ENCODE data around the gene ZCCHC14. TPM values are rescaled to one million over a fixed set of nuclear protein-coding genes. Genes with fewer than 3 reads are reported as not detected.

The ZCCHC14 gene
- total RNA-seq, 2 experiments from 2014 or later, result 0.63 to 1.5 TPM

DNA sequence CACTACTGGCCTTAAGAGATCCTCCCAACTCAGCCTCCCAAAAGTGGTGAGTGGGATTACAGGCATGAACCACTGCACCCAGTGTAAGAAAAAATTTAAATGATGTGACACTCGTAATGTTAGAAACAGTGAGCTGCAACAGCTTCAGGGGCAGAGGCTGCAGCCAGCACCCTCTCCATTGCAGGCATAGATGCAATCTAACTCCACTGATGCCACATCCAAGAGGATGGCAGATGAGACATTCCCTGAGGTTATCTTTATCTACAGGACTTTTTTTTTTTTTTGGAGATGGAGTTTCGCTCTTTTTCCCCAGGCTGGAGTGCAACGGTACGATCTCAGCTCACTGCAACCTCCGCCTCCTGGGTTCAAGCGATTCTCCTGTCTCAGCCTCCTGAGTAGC is 19.9 kb downstream of the ZCCHC14 start:
- no peaks in the 10 kb centered on the region for H3K36me3 Mint-ChIP-seq
- DNase-seq (no peak), ATAC-seq (no peak)
- CTCF ChIA-PET, result no interaction called here
- H3K4me1 Mint-ChIP-seq, result no peaks in the 10 kb centered on the region
- H3K27ac Mint-ChIP-seq, result no peak overlapping the region
- H3K9me3 Mint-ChIP-seq (ENCODE audit: low read depth), result no peaks in the 10 kb centered on the region
- peaks cover 19% of the 10 kb centered on the region for H3K27me3 Mint-ChIP-seq
- H3K4me3 Mint-ChIP-seq, result no peak overlapping the region

DNA sequence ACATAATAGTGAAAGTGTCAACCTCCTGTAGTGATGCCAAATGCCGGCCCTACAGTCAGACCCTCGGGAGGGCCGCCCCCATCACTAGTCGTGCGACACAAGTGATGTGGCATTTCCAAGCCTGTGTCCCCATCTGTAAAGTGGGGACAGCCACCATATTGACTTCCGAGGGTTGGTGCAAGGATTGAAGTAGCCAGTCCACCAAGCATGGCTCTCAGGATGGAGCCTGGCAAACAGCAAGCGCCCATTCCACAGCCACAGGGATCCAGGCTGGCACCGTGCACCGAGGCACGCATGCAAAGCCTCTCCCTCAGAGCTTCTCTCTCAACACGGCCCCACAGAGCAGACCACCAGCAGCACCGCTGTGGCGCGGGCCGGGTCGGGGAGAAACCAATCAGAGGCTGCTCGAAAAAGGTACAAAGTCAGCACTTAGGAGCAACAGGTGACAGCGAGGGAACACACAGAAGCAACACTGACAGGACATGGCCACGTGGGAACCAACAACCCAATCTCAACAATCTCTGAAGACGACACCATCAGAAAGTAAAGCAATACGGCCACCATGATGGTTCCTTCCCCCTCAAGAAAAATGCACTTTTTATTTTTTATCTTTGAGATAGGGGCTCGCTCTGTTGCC is 20.6 kb downstream of the ZCCHC14 start:
- Mint-ChIP-seq H3K27me3 (peaks cover 22% of the 10 kb centered on the region), H3K27ac (no peak overlapping the region), H3K4me3 (no peak overlapping the region), H3K4me1 (no peaks in the 10 kb centered on the region), H3K36me3 (no peaks in the 10 kb centered on the region), H3K9me3 (ENCODE audit: low read depth) (no peaks in the 10 kb centered on the region)
- no peak for ATAC-seq
- CTCF ChIA-PET, result no interaction called here
- no peak for DNase-seq

DNA sequence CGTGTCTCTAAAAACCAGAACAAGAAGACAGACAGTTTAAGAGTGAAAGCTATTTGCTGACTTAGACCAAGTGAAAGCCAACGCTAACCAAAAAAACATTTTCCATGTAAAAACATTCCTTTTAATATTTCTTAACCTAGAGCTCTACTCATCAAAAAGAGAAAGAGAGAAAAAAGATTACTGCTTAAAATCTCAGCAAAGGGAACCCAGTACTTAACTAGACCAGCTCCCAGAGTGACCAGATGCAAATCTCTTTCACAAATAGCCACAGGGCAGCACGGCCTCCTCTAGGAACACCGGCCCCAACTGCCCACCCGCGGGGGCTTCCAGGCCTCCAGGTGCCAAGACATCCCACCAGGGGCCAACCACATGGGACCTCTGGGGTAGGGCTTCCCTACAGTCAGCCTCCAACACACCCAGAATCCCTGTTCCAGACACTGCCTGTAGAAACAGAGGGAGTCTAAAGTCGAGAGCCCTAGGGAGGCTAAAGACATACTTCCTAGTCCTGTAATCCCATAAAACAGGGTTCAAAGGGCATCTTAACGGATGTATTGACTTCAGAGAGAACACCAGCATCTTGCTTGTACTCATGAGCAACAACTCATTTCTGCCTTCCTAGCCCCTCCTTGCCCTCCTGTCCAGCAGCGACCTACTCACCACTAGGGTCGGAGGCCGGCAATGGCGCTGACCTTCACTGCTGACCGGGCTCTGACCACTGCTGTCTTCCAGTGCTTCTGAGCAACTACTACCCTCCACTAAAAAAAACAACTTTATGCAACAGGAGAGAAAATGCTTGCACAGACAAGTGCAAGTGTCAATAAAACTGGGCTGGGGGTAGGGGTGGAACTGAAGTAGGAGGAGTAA is 21.3 kb downstream of the ZCCHC14 start:
- H3K27me3 Mint-ChIP-seq, result peaks cover 28% of the 10 kb centered on the region
- CTCF ChIA-PET, result no interaction called here
- H3K4me3 Mint-ChIP-seq, result no peak overlapping the region
- H3K9me3 Mint-ChIP-seq (ENCODE audit: low read depth), result no peaks in the 10 kb centered on the region
- DNase-seq (no peak), ATAC-seq (no peak)
- no peaks in the 10 kb centered on the region for H3K36me3 Mint-ChIP-seq
- H3K27ac Mint-ChIP-seq, result no peak overlapping the region
- no peaks in the 10 kb centered on the region for H3K4me1 Mint-ChIP-seq

DNA sequence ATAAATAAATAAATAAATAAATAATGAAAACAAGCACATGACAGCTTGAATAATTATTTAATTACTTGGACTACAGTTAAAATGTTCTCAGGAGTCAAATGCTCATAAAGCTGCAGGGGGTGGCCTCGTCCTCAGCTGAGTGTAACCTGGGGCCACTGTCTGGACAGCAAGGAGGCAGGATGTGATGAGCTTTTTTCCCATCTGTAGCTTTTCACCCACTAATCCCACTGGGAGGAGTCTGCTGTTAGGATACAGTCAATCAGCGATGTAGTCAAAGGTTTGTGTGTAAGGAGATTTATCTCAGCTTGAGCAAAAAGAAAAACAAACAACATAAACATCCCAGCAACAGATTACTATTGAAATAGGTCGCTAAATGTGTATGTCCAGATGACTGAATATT is 22.5 kb downstream of the ZCCHC14 start:
- Mint-ChIP-seq H3K27ac (no peak overlapping the region), H3K4me1 (peaks cover 1% of the 10 kb centered on the region), H3K4me3 (no peak overlapping the region), H3K9me3 (ENCODE audit: low read depth) (no peaks in the 10 kb centered on the region), H3K27me3 (peaks cover 29% of the 10 kb centered on the region), H3K36me3 (no peaks in the 10 kb centered on the region)
- DNase-seq, result no peak
- ATAC-seq, result no peak
- CTCF ChIA-PET, result no interaction called here

DNA sequence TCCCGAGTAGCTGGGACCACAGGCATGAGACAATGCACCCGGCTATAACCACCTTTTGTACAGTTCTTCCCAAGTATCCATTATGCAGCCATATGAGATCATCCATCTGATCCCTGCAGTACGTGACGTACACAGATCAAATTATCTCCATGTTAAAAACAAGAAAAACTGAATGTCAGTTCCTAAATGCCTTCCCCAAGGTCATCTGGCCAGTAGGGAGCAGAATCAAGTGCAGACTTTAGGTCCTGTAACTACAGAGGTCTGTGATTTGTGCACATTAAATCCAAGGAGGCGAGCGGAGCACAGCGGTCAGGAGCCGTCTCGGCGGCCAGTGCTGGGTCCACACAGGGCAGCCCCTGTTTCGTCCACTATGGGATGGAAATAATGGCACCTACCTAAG is 23.7 kb downstream of the ZCCHC14 start:
- ATAC-seq, result no peak

DNA sequence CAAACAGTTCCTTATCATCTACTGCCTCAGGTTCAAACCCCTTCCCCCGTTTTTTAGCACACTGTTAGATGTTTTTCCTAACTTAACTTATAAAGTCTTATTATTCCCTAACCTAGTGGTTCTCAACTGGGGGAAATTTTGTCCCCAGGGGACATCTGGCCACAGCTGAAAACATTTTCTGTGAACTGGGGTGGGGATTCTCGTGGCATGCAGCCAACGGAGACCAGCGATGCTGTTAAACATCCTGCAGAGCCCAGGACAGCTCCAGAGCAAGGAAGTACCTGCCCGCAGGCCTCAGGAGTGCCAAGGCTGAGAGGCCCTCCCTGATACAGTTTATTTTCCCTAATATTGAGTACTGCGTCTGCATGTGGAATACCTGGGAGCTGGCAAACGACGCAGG is 24.3 kb downstream of the ZCCHC14 start:
- H3K36me3 Mint-ChIP-seq, result no peaks in the 10 kb centered on the region
- peaks cover 35% of the 10 kb centered on the region for H3K27me3 Mint-ChIP-seq
- DNase-seq, result no peak

More for the DNA sequence above, 23.7 kb downstream of the ZCCHC14 start:
- CTCF ChIA-PET, result no interaction called here
- no peaks in the 10 kb centered on the region for H3K36me3 Mint-ChIP-seq
- DNase-seq, result no peak
- peaks cover 13% of the 10 kb centered on the region for H3K4me1 Mint-ChIP-seq
- no peak overlapping the region for H3K4me3 Mint-ChIP-seq
- H3K27me3 Mint-ChIP-seq, result peaks cover 31% of the 10 kb centered on the region
- no peak overlapping the region for H3K27ac Mint-ChIP-seq
- no peaks in the 10 kb centered on the region for H3K9me3 Mint-ChIP-seq (ENCODE audit: low read depth)

DNA sequence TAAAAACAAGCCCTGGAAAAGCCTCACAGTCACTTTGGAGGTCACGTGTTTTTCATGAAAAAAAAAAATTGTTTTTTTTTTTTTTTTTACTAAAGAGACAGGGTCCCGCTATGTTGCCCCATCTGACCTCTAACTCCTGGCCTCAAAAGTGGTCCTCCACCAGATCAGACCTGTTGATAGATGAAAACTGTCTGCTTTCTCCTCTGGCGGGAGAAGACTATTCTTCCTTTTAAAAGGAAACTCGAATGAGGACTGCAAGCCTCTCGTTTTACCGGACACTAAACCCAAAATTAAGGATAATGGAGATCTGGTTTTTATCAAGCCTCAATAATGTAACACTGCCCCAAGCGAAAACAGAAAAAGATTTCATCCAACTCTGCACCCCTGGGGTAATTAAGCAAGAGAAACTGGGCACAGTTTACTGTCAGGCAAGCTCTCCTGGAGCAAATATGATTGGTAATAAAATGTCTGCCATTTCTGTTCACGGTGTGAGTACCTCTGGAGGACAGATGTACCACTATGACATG is 25.8 kb downstream of the ZCCHC14 start:
- Mint-ChIP-seq H3K4me3 (no peak overlapping the region), H3K9me3 (ENCODE audit: low read depth) (no peaks in the 10 kb centered on the region), H3K4me1 (peaks cover 17% of the 10 kb centered on the region), H3K27ac (no peak overlapping the region), H3K36me3 (no peaks in the 10 kb centered on the region), H3K27me3 (peaks cover 38% of the 10 kb centered on the region)
- CTCF ChIA-PET, result no interaction called here
- no peak for ATAC-seq
- DNase-seq, result no peak

More for the DNA sequence above, 24.3 kb downstream of the ZCCHC14 start:
- ATAC-seq, result no peak
- H3K4me1 Mint-ChIP-seq, result peaks cover 17% of the 10 kb centered on the region
- no peak overlapping the region for H3K4me3 Mint-ChIP-seq
- H3K27ac Mint-ChIP-seq, result no peak overlapping the region
- H3K9me3 Mint-ChIP-seq (ENCODE audit: low read depth), result no peaks in the 10 kb centered on the region
- CTCF ChIA-PET, result no interaction called here

DNA sequence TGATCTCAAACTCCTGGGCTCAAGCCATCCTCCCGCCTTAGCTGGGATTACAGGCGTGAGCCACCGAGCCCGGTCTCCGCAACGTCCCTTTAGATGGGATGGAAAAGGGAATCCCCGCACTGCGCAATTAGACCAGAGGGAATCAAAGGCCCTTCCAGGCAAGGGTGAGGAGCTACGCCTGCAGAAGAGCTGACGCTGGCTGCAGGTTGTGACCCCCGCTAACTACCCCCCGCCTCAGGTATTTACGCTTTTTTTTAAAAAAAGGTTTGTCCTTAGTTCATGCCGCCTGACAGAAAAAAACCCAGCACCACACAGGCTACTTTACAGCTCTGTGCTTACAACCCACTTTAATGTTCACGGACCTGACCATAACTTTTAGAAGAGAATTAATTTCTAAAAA is 26.9 kb downstream of the ZCCHC14 start:
- H3K27me3 Mint-ChIP-seq, result peaks cover 38% of the 10 kb centered on the region
- CTCF ChIA-PET, result interaction anchor here (1.2 to 1.3 kb wide), 2 partner anchors 10 to 170 kb away, joined by 3 read pairs; no protein-coding TSS in a partner anchor
- no peak for ATAC-seq
- H3K36me3 Mint-ChIP-seq, result no peaks in the 10 kb centered on the region
- peaks cover 17% of the 10 kb centered on the region for H3K4me1 Mint-ChIP-seq
- no peaks in the 10 kb centered on the region for H3K9me3 Mint-ChIP-seq (ENCODE audit: low read depth)
- no peak overlapping the region for H3K27ac Mint-ChIP-seq
- no peak for DNase-seq
- no peak overlapping the region for H3K4me3 Mint-ChIP-seq

DNA sequence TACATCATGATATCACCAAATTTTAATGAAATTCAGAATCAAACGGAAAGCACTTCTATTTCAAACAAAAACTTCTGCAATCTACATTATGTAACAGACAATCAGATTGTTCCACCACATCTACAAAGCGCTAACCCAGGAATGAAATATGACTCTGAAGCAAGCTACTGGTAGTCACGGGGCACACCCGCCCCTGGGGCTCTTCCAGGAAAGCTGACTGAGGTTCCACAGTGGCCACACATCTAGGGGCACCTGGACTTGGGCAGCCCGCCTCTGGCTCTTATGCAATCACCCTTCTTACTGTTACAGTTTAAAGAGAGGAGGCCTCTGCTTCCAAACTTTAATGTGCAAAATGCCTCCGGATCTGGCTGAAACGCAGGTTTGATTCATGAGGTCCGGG is 27.5 kb downstream of the ZCCHC14 start:
- Mint-ChIP-seq H3K4me3 (no peak overlapping the region), H3K27me3 (peaks cover 38% of the 10 kb centered on the region), H3K9me3 (ENCODE audit: low read depth) (no peaks in the 10 kb centered on the region), H3K27ac (no peak overlapping the region), H3K4me1 (peaks cover 17% of the 10 kb centered on the region), H3K36me3 (no peaks in the 10 kb centered on the region)
- no peak for ATAC-seq
- CTCF ChIA-PET, result interaction anchor here (1.2 to 2.3 kb wide), 3 partner anchors 10 to 171 kb away, joined by 3 to 7 read pairs (median 3); no protein-coding TSS in a partner anchor
- DNase-seq, result no peak

DNA sequence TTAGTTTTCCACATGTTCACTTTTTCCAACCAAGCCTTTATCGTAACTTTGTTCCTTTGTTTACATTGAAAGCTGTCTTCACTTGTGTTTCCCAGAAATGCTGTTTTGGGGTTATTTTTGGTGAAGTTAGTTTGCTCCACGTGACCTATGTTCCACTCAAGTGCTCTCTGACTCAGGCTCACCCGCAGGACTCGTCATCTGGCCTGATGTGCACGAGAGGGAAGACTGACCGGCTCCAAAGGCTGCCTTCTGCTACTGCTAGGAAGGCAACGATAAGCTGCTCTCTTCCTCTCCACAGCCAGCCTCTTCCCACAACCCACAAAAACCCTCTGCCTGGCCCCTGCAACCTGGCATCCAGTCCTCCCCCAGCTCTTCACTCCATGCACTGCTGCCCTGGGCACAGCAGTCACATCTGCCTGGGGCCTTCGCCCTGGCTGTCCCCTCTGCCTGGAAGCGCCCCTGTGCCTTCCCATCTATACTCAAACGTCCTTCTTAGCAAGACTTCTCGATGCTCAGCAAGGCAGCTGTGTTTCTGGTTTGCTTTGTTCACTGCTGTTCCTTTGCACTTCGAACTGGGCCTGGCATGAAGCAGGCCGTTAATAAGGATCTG is 28.0 kb downstream of the ZCCHC14 start:
- no peak overlapping the region for H3K27ac Mint-ChIP-seq
- H3K4me1 Mint-ChIP-seq, result peaks cover 17% of the 10 kb centered on the region
- DNase-seq (no peak), ATAC-seq (peak; percentile 54)
- H3K27me3 Mint-ChIP-seq, result peaks cover 40% of the 10 kb centered on the region
- CTCF ChIA-PET, result interaction anchor here (0.7 to 2.3 kb wide), 3 partner anchors 9 to 171 kb away, joined by 3 to 7 read pairs (median 3); no protein-coding TSS in a partner anchor
- no peaks in the 10 kb centered on the region for H3K36me3 Mint-ChIP-seq
- H3K9me3 Mint-ChIP-seq (ENCODE audit: low read depth), result no peaks in the 10 kb centered on the region
- no peak overlapping the region for H3K4me3 Mint-ChIP-seq

DNA sequence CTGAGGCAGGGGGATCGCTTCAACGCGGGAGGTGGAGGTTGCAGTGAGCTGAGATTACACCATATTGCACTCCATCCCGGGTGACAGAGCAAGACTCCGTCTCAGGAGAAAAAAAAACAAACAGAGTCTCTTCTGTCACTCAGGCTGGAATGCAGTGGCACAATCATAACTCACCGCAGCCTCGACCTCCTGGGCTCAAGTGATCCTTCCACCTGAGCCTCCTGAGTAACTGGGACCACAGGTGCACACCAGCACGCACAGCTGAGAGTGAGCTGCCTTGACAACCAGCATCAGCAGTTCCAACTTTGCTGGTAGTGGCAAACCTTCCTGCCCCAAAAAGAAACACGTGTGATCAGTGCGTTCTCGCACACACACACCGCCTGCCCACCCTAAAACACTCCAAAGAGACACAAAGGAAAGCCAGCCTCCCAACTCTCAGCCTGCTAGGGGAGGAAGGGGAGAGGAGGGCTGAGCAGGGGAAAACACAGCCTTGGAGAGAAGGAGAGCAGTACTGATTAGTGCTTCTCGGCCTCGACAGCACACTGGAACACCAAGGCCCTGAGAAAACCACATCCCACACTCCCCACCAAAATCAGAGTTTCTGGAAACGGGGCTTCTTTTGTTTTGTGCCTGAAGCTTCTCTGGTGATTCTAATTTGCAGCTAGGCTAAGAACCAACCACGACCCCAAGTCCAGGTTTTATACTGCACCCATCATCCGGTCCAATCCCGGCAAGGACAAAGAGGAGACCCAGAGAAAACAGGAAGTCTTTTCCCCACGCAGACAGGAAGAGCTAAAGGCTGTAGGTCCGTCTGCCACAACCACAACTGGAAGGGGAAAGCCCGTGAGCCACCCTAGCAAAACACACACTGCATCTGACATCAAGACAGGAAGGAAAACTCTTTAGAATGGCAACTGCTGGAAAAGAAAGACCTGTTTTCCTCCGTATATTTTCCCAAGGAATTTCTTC is 28.8 kb downstream of the ZCCHC14 start:
- H3K27me3 Mint-ChIP-seq, result peaks cover 38% of the 10 kb centered on the region
- DNase-seq, result no peak
- no peak overlapping the region for H3K4me3 Mint-ChIP-seq
- H3K9me3 Mint-ChIP-seq (ENCODE audit: low read depth), result no peaks in the 10 kb centered on the region
- peak; percentile 58 for ATAC-seq
- peaks cover 17% of the 10 kb centered on the region for H3K4me1 Mint-ChIP-seq
- CTCF ChIA-PET, result interaction anchor here (0.7 to 2.3 kb wide), 2 partner anchors 12 to 172 kb away, joined by 3 to 7 read pairs; no protein-coding TSS in a partner anchor
- no peak overlapping the region for H3K27ac Mint-ChIP-seq
- H3K36me3 Mint-ChIP-seq, result no peaks in the 10 kb centered on the region

DNA sequence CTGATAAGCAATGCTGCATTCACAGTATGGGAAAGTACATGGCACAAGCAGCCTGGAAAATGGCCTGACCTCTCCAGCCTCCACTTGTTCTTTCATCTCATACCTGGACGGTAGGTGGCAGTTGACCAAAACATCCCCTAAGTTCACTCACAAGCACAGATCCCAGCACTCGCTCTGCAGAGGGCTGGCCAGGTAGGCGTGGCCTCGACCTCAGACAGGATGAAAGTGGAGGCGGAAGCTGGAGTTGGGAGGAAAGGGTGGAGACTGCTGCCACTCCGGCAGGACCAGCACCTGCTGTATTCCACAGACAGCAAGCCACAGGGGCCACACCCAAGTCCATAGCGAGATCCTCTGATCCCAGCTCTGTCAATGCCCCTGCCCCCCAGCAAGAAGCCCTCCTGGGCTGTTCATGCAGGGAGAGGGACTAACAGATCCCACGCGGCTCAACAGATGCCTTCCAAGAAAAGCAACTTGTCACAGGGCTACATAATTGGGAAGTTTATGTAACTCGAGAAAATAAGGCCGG is 31.3 kb downstream of the ZCCHC14 start:
- peaks cover 33% of the 10 kb centered on the region for H3K27me3 Mint-ChIP-seq
- H3K9me3 Mint-ChIP-seq (ENCODE audit: low read depth), result no peaks in the 10 kb centered on the region
- no peaks in the 10 kb centered on the region for H3K36me3 Mint-ChIP-seq
- CTCF ChIA-PET, result interaction anchor here (1.2 kb wide), 1 partner anchor 175 kb away, joined by 3 read pairs; no protein-coding TSS in a partner anchor
- H3K27ac Mint-ChIP-seq, result no peak overlapping the region
- no peak for DNase-seq
- H3K4me3 Mint-ChIP-seq, result no peak overlapping the region
- H3K4me1 Mint-ChIP-seq, result peaks cover 31% of the 10 kb centered on the region
- no peak for ATAC-seq
